Measurements from ENCODE around the gene DNPEP.

DNA sequence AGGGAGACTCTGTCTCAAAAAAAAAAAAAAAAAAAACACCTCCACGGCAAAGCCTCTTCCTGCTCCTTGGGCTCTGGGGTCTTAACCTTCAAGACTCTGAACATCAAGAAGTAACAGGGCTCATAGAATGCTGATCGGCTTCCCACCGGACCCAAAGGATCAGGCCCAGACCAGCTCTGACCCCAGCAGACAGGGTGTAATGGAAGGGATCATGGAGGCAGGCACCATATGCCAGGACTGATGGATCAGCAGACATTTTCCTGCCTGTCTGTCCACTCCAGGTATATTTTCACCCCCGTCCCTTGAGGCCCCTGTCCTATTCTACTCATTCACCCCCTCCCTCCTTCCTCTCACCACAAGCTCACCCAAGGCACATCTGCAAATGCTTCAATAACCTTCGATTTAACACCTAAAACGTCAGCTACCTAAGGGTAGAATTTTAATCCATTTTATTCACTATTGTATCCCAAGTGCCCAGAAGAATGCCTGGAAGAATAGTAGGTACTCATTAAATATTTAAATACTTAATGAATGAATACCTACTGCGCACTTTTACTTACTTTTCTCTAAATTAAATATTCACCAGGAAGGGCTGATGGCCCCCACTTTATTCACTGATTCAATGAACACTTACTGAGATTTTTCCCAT lies 42.4 kb upstream of the DNPEP start:
- TF ChIP-seq, protein P1, sequence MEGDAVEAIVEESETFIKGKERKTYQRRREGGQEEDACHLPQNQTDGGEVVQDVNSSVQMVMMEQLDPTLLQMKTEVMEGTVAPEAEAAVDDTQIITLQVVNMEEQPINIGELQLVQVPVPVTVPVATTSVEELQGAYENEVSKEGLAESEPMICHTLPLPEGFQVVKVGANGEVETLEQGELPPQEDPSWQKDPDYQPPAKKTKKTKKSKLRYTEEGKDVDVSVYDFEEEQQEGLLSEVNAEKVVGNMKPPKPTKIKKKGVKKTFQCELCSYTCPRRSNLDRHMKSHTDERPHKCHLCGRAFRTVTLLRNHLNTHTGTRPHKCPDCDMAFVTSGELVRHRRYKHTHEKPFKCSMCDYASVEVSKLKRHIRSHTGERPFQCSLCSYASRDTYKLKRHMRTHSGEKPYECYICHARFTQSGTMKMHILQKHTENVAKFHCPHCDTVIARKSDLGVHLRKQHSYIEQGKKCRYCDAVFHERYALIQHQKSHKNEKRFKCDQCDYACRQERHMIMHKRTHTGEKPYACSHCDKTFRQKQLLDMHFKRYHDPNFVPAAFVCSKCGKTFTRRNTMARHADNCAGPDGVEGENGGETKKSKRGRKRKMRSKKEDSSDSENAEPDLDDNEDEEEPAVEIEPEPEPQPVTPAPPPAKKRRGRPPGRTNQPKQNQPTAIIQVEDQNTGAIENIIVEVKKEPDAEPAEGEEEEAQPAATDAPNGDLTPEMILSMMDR (IDR thresholded peaks at IDR 0.05; ENCODE audit: extremely low read depth in 1 of 2, insufficient read depth in 1 of 2, low read depth in 1 of 2, low read length in 2 of 2) = no peak
- TF ChIP-seq POLR2A (IDR thresholded peaks at IDR 0.05; ENCODE audit: low read depth, low read length) (no peak), POLR2AphosphoS5 (IDR thresholded peaks at IDR 0.05; ENCODE audit: insufficient read depth, low read depth, low read length) (no peak), EZH2 (IDR thresholded peaks at IDR 0.05; ENCODE audit: borderline replicate concordance, low read depth, low read length, severe bottlenecking) (no peak), MYC (IDR thresholded peaks at IDR 0.05; ENCODE audit: low read depth, low read length) (no peak), FOS (IDR thresholded peaks at IDR 0.05; ENCODE audit: borderline replicate concordance, insufficient read depth, low read length) (no peak), GATA2 (IDR thresholded peaks at IDR 0.05; ENCODE audit: insufficient read depth, insufficient read length, low read depth, low read length) (no peak)
- TF ChIP-seq, protein P2, sequence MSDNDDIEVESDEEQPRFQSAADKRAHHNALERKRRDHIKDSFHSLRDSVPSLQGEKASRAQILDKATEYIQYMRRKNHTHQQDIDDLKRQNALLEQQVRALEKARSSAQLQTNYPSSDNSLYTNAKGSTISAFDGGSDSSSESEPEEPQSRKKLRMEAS (IDR thresholded peaks at IDR 0.05; ENCODE audit: insufficient read depth, insufficient read length) = no peak
